ENCODE measurements around the gene JAZF1. TPM values are rescaled to one million over a fixed set of nuclear protein-coding genes. Genes with fewer than 3 reads are reported as not detected.
A peak's percentile ranks its signal among the peaks of the same experiment; 100 is the strongest.
"Not testable (repeated sequence)": the region's sequence is repeated elsewhere in the genome, so short reads cannot be mapped to it uniquely, and the experiment has no call there.

Gene JAZF1
- total RNA-seq, 1 experiment from 2014 or later = 4.0 TPM

DNA sequence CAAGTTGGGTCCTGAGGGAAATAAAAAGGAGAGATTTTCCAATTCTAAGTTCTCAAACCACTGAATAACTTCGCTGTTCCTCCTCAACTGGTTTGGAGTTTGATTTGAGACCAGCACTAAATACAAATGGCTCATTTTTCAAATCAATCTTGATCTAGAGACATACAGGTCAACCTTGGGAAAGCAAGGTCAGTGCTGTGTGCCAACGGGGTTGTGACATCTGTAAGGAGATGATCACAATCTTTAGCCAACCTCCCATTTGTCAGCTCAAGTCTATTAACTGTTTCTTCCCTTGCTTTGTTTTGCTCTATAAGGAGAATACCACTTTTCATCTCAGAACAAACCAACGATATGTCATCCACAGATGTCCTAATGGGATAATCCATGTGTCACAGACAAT, 309.5 kb downstream of the JAZF1 start:
- in situ Hi-C loops (cut with HindIII; ENCODE audit: low pct_unique_long_range_greater_than_20kb, low sequenced_read_pairs) = no loop called here
- no peak for DNase-seq (ENCODE audit: low read depth)

- in situ Hi-C loops (cut with HindIII; ENCODE audit: low pct_unique_long_range_greater_than_20kb, low sequenced_read_pairs) = no loop called here
- DNase-seq (ENCODE audit: low read depth) = no peak
Measured at GRCh38 chr7:27870595-27870994, 310.0 kb downstream of the JAZF1 start.

GRCh38 chr7:27869056-27869455, 311.5 kb downstream of the JAZF1 start:
- no peak for DNase-seq (ENCODE audit: low read depth)
- in situ Hi-C loops (cut with HindIII; ENCODE audit: low pct_unique_long_range_greater_than_20kb, low sequenced_read_pairs) = no loop called here

- in situ Hi-C loops (cut with HindIII; ENCODE audit: low pct_unique_long_range_greater_than_20kb, low sequenced_read_pairs) = no loop called here
- peak; percentile 78 for DNase-seq (ENCODE audit: low read depth)
Measured at GRCh38 chr7:27868131-27868550, 312.5 kb downstream of the JAZF1 start.

- in situ Hi-C loops (cut with HindIII; ENCODE audit: low pct_unique_long_range_greater_than_20kb, low sequenced_read_pairs) = no loop called here
- no peak for DNase-seq (ENCODE audit: low read depth)
Measured at GRCh38 chr7:27866828-27867672, 313.5 kb downstream of the JAZF1 start.

GRCh38 chr7:27866256-27866655, 314.3 kb downstream of the JAZF1 start:
- DNase-seq (ENCODE audit: low read depth) = no peak
- in situ Hi-C loops (cut with HindIII; ENCODE audit: low pct_unique_long_range_greater_than_20kb, low sequenced_read_pairs) = no loop called here

DNA sequence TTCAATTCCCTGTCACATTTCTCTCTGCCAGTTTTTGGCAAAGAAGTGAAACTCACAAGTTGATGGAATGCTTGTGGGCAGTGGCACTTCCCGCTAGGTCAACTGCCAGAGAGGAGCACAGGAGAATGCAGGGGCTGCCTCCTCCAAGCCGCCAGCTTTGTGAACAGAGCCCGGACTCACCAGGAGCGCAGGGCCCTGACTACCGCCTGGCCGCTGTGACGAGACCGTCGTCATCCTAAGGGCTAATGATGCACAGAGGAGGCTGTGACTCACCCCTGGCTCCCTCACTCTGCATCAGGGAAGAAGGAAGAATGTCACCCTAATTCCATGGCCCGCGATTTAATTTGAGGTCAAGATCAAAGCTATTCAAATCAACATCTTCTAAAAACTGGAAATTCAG, 316.7 kb downstream of the JAZF1 start:
- peak; percentile 73 for DNase-seq (ENCODE audit: low read depth)
- in situ Hi-C loops (cut with HindIII; ENCODE audit: low pct_unique_long_range_greater_than_20kb, low sequenced_read_pairs) = no loop called here

DNA sequence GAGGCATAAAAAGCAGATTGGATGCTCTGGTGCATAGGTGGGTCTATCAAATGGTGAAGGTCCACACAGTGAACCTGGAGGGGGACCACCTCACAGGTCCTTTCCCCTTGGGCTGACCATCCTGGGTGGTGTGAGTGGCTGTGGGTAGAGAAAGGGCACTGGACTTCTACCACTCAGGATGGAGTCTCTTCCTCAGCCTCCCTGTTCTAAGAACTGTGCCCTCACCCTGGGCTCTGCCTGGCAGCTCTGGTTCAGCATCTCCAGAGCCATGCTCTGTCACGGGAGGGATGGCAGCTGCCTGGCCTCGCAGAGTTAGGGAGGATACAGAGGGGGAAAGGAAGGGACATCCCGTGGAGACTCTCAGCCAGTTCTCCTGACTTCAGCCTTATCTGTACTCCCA, 318.8 kb downstream of the JAZF1 start:
- no peak for DNase-seq (ENCODE audit: low read depth)
- in situ Hi-C loops (cut with HindIII; ENCODE audit: low pct_unique_long_range_greater_than_20kb, low sequenced_read_pairs) = no loop called here

- no peak for DNase-seq (ENCODE audit: low read depth)
- in situ Hi-C loops (cut with HindIII; ENCODE audit: low pct_unique_long_range_greater_than_20kb, low sequenced_read_pairs) = no loop called here
Measured at GRCh38 chr7:27860800-27861199, 319.8 kb downstream of the JAZF1 start.

DNA sequence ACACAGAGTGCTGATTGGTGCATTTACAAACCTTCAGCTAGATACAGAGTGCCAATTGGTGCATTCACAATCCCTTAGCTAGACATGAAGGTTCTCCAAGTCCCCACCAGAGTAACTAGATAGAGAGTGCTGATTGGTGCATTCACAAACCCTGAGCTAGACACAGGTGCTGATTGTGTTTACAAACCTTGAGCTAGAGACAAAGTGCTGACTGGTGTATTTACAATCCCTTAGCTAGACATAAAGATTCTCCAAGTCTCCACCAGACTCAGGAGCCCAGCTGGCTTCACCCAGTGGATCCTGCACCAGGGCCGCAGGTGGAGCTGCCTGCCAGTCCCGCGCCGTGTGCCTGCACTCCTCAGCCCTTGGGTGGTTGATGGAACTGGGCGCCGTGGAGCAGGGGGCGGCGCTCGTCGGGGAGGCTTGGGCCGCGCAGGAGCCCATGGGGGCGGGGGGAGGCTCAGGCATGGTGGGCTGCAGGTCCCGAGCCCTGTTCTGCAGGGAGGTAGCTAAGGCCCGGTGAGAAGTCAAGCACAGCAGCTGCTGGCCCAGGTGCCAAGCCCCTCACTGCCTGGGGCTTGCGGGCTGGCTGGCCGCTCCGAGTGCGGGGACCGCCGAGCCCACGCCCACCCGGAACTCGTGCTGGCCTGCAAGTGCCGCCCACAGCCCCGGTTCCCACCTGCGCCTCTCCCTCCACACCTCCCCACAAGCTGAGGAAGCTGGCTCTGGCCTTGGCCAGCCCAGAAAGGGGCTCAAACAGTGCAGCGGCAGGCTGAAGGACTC, 323.7 kb downstream of the JAZF1 start:
- DNase-seq (ENCODE audit: low read depth); in situ Hi-C loops (cut with HindIII; ENCODE audit: low pct_unique_long_range_greater_than_20kb, low sequenced_read_pairs): not testable (repeated sequence)

GRCh38 chr7:27850531-27850930, 330.1 kb downstream of the JAZF1 start:
- in situ Hi-C loops (cut with HindIII; ENCODE audit: low pct_unique_long_range_greater_than_20kb, low sequenced_read_pairs) = no loop called here

DNA sequence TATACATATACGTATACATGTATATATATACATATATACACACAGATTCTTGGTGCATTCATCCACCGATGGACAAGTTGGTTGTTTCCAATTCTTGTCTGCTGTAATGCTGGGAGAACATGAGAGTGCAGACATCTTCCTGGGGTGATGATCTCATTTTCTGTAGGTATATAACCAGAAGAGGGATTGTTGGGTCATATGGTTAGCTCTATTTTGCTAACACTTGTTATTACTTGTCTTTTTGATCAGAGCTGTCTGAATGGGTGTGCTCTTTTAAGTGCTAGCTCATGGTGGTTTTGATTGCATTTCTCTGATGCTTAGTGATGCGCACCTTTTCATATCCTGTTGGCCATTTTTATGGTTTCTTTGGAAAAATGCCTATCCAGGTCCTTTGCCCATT, 334.2 kb downstream of the JAZF1 start:
- DNase-seq (ENCODE audit: low read depth) = no peak
- in situ Hi-C loops (cut with HindIII; ENCODE audit: low pct_unique_long_range_greater_than_20kb, low sequenced_read_pairs) = no loop called here

More at GRCh38 chr7:27850531-27850930, 330.1 kb downstream of the JAZF1 start:
- no peak for DNase-seq (ENCODE audit: low read depth)

GRCh38 chr7:27843584-27844305, 336.9 kb downstream of the JAZF1 start:
- DNase-seq (ENCODE audit: low read depth) = no peak
- in situ Hi-C loops (cut with HindIII; ENCODE audit: low pct_unique_long_range_greater_than_20kb, low sequenced_read_pairs) = no loop called here

DNA sequence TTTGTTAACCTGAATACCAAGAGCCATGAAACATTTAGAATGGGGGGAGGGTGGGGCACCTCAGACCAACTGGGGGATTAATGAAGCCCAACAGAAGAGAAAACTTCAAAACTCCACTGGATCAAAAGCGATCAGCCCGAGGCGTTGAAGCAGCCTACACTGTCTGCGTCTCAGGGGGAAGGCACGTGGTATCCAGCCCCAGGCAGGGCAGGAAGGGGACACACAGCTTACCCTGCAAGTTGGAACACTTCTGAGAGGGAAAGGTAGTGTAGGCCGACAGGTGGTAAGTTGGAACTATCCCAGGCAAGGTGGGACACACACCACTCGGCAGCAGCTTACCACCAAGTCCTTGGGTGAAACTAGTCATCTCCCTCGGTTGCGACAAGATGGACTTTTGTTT, 337.7 kb downstream of the JAZF1 start:
- in situ Hi-C loops (cut with HindIII; ENCODE audit: low pct_unique_long_range_greater_than_20kb, low sequenced_read_pairs) = no loop called here
- no peak for DNase-seq (ENCODE audit: low read depth)

- DNase-seq (ENCODE audit: low read depth) = no peak
- in situ Hi-C loops (cut with HindIII; ENCODE audit: low pct_unique_long_range_greater_than_20kb, low sequenced_read_pairs) = no loop called here
Measured at GRCh38 chr7:27842094-27842692, 338.4 kb downstream of the JAZF1 start.

GRCh38 chr7:27840760-27841364, 339.7 kb downstream of the JAZF1 start:
- in situ Hi-C loops (cut with HindIII; ENCODE audit: low pct_unique_long_range_greater_than_20kb, low sequenced_read_pairs) = no loop called here
- no peak for DNase-seq (ENCODE audit: low read depth)

DNA sequence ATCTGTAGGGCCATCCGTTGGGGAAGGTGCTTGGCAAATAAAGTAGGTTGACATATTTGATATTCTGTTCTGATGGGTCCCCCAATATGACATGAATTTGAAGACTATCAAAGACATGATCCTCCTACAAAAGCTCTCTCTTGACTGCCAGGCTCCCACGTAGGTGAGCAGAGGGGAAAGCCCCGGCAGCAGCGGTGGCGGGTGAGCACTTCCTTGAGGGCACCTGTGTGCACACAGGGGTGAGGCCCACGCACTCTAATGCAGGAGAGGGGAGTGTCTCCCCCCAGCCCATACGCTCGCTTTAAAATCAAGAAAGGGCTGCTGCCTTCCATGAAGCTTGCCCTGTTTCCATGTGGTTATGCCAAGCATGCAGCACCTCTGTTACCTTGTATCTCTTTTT, 340.3 kb downstream of the JAZF1 start:
- DNase-seq (ENCODE audit: low read depth) = no peak
- in situ Hi-C loops (cut with HindIII; ENCODE audit: low pct_unique_long_range_greater_than_20kb, low sequenced_read_pairs) = no loop called here

DNA sequence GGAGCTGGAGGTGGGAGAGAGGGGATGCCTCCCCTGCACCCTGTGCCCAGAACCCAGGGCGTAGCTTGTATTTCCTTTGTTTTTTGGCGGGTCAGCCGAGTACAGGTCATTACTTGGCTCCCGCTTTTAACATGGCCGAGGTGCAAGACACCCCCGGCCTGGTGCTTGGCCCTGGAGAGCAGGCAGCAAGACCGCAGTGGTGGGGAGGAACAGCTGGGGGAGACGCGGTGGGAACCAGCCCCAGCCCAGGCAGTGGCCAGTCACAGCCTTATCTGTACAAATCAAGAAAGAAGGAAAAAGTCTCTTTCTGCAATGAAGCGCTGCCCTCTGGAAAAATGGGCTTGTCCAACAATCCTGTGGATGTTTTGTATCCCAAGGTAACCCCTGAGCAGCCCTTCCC, 341.5 kb downstream of the JAZF1 start:
- DNase-seq (ENCODE audit: low read depth) = no peak
- in situ Hi-C loops (cut with HindIII; ENCODE audit: low pct_unique_long_range_greater_than_20kb, low sequenced_read_pairs) = no loop called here
